HG03575 (cell line): ENCODE data around the gene PHF21A.
"Not testable (repeated sequence)": the region's sequence is repeated elsewhere in the genome, so short reads cannot be mapped to it uniquely, and the experiment has no call there.

Source experiments
- ATAC-seq: cut with Tn5 transposase; IDR thresholded peaks from one replicate; pipeline ENCODE4 v1.9.1; 2021; ENCODE audit not compliant: unreplicated experiment, insufficient number of reproducible peaks, low FRiP score; ENCODE audit errors: extremely low read depth

The PHF21A gene

GRCh38 chr11:46002189-46002588 is 119.1 kb downstream of the PHF21A start:
- ATAC-seq: no peak

GRCh38 chr11:46001448-46001914 is 119.8 kb downstream of the PHF21A start:
- ATAC-seq: no peak

DNA sequence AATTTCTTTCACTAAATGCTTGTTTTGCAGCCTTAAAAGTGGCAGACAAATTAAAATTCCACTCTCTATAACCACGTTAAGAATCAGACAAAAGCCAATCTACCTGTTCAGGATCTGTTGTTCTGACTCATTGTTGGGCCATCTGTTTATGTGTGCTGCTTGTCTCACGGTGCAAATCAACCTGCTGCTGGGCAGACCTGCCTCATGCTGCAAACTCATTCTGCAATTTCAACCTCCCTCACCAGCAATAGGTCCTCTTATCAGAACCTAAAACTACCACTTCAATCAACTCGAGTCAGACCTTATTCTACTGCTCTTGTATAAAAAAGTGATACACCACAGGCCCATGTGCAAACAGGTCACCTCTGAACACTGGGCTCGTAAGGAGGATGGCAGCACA is 123.7 kb downstream of the PHF21A start:
- no peak for ATAC-seq

GRCh38 chr11:45995342-45995734 is 125.9 kb downstream of the PHF21A start:
- no peak for ATAC-seq

DNA sequence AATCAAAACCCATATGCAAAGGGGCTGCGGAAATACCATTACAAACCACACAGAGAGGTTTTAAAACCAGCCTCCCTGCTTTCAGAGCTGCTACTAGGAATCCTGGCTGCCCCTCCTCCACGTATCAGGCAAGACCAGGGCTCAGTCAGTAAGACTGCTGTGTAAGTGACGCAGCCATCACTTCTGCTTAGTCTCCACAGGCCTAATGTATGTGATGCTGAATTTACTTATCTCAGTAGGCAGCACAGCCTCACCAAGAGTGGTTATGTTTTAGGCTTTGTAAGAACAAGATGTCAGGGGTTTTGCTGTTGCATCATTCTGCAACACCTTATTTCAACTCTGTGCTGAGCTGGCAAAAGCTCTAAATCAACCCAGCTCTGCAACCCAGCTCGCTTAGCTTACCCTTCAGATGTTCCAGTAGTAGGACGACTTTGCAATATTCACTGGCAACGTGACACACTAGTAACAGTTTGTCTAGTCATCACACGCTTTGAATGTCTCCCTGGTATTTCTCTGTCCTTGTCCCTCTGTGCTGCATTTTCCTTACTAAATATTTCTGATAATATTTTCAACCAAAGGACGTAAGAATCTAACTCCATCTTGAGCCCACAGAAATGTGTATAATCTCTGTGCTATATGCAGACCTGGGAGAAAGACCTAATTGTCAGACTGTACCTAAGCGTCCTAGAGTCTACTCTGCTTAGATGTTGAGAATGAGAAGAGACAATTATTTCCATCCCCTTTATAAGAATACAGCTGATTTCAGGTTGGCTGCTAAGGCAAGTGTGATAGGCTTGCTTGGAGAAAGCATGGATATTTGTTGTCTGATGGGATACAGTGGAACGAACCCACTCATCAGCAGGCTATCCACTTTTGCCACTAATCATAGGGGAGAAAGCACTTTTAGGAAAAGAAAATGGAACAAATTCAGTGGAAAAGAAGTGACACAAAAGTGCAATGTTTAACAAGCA is 126.6 kb downstream of the PHF21A start:
- no peak for ATAC-seq

DNA sequence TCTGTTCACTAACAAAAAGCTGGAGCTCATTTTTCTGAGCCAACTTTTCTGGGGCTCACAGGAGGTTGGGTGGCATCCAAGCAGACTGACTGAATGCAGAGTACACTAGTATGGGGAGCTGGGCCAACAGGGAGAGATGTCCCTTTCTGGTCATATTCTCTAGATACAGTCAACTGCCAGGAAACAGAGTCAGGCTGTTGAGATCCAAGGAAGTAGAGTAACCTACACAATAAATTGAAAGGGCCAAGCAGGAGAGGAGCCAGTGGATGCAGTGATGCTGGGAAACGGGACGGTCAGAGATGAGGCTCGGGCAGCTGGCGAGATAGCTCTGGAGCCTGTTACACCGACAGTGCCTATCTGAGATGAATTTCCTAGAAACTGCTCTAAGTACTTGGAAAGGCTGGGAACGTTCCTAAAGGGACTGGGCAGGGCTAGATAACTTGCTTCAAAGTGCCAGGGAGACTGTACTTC is 127.7 kb downstream of the PHF21A start:
- no peak for ATAC-seq

GRCh38 chr11:45988921-45989320 is 132.3 kb downstream of the PHF21A start:
- no peak for ATAC-seq

DNA sequence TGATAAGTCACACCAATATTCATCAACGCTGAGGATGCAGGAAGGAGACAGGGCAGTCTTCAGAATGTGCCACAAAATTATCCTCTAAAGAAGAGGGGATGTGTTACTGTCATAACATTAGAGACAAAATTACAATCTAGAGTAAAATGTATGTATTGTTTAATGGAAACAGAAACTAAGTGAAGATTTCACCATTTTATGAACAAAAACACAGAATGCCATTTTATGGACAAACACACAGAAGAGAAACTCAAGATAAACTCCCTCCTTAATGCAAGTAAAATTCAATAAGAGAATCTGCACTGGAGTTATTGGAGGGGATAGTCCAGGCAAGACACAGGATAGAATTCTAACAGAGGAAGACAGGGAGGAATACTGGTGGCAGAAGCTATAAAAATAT is 136.0 kb downstream of the PHF21A start:
- ATAC-seq: no peak

- no peak for ATAC-seq
Measured at GRCh38 chr11:45984192-45984591, 137.1 kb downstream of the PHF21A start.

GRCh38 chr11:45983471-45983845 is 137.8 kb downstream of the PHF21A start:
- no peak for ATAC-seq

DNA sequence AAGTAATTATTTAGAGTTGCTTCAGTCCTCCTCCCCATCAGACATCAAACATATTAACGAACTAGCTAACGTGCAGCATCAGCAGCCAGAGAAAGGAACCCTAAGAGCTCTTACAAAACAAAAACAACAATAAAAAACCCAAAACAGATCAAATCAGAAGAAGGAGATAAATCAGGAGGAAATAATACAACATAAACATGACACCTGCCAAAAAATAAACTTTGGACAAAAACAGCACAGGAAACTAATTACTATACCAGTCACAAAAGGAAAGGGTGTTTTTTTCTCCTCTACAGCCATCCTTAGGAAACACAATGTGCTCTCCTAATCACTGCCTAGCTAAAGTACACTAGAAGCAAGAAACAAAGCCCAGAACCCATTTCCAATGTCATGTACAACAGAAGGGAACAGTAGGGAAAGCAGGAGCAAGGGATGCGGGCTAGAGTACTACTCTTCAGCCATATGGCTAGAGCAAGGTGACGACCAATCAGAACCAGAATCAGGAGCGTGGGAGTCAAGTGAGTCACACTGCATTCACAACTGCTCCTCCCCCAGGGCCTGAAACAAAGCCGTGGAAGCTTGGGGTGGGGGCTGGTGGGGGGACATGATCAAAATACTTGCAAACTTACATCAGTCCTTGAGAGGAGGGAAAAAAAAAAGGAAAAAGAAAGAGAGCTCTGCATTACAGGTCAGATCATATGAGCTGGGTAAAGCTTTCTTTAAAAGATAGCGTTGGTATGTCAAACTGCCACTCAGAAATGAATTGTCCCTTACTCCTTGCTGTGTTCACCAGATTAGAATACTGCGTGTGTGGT is 138.4 kb downstream of the PHF21A start:
- no peak for ATAC-seq

- not testable (repeated sequence) for ATAC-seq
Measured at GRCh38 chr11:45981826-45982225, 139.4 kb downstream of the PHF21A start.

DNA sequence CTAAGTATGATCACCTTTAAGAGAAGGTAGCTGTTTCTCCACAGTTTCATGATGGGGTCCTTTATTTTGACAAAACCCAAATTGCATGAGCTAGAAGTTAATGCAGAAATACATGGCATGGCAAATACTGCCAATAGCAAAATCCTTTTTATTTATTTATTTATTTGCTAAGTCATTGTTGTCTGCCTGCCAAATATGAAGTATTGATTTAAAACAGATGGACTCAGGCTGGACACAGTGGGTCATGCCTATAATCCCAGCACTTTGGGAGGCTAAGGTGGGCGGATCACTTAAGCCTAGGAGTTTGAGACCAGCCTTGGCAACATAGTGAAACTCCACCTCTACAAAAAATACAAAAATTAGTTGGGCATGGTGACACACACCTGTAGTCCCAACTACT is 146.4 kb downstream of the PHF21A start:
- no peak for ATAC-seq

DNA sequence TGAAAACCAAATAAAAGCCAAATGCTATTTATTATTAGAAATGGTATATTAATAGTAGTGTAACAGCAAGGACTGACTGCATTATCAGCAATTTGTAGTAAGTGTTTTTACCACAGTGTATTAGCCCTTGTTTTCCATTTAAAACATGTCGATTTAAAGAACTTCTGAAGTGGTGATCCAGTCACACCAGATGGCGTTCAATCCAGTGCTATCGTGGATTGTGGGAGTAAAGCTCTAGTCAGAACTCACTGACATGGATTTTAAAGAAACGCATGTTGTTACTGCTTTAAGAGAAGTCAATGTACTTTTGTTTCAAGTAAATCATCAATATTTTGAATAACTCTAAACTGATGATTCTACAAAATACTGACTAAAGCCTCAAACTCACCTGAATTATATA is 147.7 kb downstream of the PHF21A start:
- ATAC-seq: no peak

DNA sequence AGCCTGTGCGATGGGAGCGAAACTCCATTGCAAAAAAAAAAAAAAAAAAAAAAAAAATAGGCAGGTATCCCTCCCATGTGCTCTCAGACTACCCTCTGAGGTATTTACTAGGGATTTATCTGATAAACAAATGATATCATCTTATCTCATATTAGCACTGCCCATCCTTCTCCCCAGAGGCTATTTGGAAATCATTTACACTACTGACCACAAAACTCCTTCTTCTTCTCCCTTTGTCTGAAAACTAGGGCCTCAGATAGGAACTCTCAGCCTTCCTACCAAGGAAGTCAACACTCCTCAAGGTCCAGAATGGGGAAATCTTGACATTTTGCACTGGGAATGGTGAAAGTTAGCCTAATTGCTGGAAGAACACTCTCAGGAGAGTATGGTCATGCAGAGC is 152.4 kb downstream of the PHF21A start:
- ATAC-seq: no peak

GRCh38 chr11:45967506-45967905 is 153.7 kb downstream of the PHF21A start:
- no peak for ATAC-seq

DNA sequence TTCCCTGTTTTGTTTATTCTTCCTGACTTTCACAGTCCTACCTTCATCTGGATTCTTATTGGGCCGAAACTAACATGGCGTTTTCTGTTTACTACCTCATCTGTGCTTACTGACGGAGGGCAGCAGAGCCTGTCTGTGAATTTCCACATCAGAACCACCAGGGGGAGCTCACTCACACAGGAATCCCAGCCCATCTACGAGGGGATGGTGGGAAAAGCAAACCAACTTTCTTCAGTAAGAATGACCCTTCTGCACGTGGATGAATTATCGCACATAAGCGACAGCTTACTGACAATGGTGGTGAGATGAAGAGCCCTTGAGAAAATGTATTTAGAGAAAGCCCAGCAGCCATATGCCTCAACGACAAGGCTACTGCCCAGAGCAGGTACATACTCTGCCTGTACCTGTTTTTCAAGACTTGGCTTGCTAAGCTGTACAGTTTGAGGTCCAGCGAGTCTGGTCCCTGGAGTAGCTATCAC is 156.3 kb downstream of the PHF21A start:
- no peak for ATAC-seq

DNA sequence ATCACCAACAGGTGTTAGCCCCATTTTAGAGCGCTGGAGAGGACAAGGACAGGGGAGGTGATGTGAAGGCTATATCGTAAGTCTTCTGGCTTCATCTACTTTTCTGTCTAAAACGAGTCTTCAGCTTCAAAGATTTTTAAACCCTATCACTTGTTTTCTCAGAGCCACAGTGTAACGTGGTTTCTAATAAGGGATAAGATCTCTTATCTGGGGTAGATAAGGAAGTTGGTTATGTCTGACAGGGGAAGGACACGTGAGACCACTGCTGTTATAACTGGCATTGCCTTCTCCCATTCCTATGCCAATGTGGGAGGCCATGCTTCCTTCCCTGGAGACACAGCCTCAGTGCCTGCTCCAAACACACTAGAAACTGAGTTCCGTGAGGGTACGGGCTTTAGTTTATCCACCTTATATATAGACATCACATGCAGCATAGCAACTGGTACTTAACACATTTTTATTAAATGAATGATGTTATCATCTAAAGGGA is 159.5 kb downstream of the PHF21A start:
- no peak for ATAC-seq

- no peak for ATAC-seq
Measured at GRCh38 chr11:45960387-45961095, 160.7 kb downstream of the PHF21A start.
